GM21367 (cell line): ENCODE measurements around the gene STRIP1.

ENCODE experiments used
- ATAC-seq: cut with Tn5 transposase; IDR thresholded peaks from one replicate; pipeline ENCODE4 v1.9.1; 2021; ENCODE audit not compliant: unreplicated experiment

The STRIP1 gene

GRCh38 chr1:110034451-110035235 is at the start of gene STRIP1:
STRIP1 (plus strand) TSS chr1:110034624; CDS start chr1:110034638, 14 bp downstream.
- ATAC-seq: peak; percentile 77

- ATAC-seq: no peak
Measured at GRCh38 chr1:109985247-109986053, 49.0 kb upstream of the STRIP1 start.

- ATAC-seq: no peak
Measured at GRCh38 chr1:109986054-109986444, 48.4 kb upstream of the STRIP1 start.

- ATAC-seq: no peak
Measured at GRCh38 chr1:109988349-109988914, 46.0 kb upstream of the STRIP1 start.

- ATAC-seq: no peak
Measured at GRCh38 chr1:109989506-109990301, 44.7 kb upstream of the STRIP1 start.

GRCh38 chr1:109990302-109990653 is 44.1 kb upstream of the STRIP1 start:
- no peak for ATAC-seq

- no peak for ATAC-seq
Measured at GRCh38 chr1:109991400-109991925, 43.0 kb upstream of the STRIP1 start.

GRCh38 chr1:109993885-109994284 is 40.5 kb upstream of the STRIP1 start:
- no peak for ATAC-seq

- ATAC-seq: no peak
Measured at GRCh38 chr1:109994654-109995053, 39.8 kb upstream of the STRIP1 start.

- ATAC-seq: no peak
Measured at GRCh38 chr1:109995536-109995935, 38.9 kb upstream of the STRIP1 start.

GRCh38 chr1:109996476-109996875 is 37.9 kb upstream of the STRIP1 start:
- no peak for ATAC-seq

GRCh38 chr1:109997204-109997866 is 37.1 kb upstream of the STRIP1 start:
- ATAC-seq: no peak

GRCh38 chr1:109997867-109998229 is 36.6 kb upstream of the STRIP1 start:
- ATAC-seq: no peak

- ATAC-seq: no peak
Measured at GRCh38 chr1:110002695-110003094, 31.7 kb upstream of the STRIP1 start.

- ATAC-seq: peak; percentile 46
Measured at GRCh38 chr1:110003747-110004428, 30.5 kb upstream of the STRIP1 start.

- no peak for ATAC-seq
Measured at GRCh38 chr1:110004583-110004982, 29.8 kb upstream of the STRIP1 start.

GRCh38 chr1:110005971-110006370 is 28.5 kb upstream of the STRIP1 start:
- ATAC-seq: no peak

GRCh38 chr1:110006516-110006915 is 27.9 kb upstream of the STRIP1 start:
- no peak for ATAC-seq

- ATAC-seq: no peak
Measured at GRCh38 chr1:110007046-110007830, 27.2 kb upstream of the STRIP1 start.
